CD14-positive monocyte (primary cell): ENCODE data around the gene ASCL2. TPM values are rescaled to one million over a fixed set of nuclear protein-coding genes. Genes with fewer than 3 reads are reported as not detected.

Experiments
- DNase-seq, 3 donors: peaks; one replicate each; pipeline ENCODE4 v3.0.0-alpha.2; 2011 to 2022
- H2AFZ ChIP-seq: 2 replicates; pipeline ENCODE4 v1.6.0; 2012; ENCODE audit warnings: mild to moderate bottlenecking, low read depth, low read length, inconsistent platforms; ENCODE audit not compliant: insufficient read depth, poor library complexity, severe bottlenecking
- H3K27ac ChIP-seq, 2 donors: 1 replicate in 1 of 2; 2 replicates in 1 of 2; pipeline ENCODE4 v1.5.1; 2012 to 2013; ENCODE audit warnings: low read length in 2 of 2, control low read depth in 1 of 2, inconsistent platforms in 1 of 2, low read depth in 1 of 2, mild to moderate bottlenecking in 1 of 2
- H3K27me3 ChIP-seq, 2 donors: one replicate each; pipeline versions ENCODE4 v1.6.0 to v1.6.1; 2011 to 2013; ENCODE audit warnings: low read length in 2 of 2; ENCODE audit not compliant: control insufficient read depth in 2 of 2, insufficient read depth in 2 of 2
- H3K36me3 ChIP-seq, 2 donors: replicated peaks in 1 of 2; 1 replicate in 1 of 2; 2 replicates in 1 of 2; pipeline versions ENCODE4 v1.5.1 to v1.6.1; 2012 to 2013; ENCODE audit warnings: low read length in 2 of 2, control low read depth in 1 of 2, inconsistent platforms in 1 of 2, mild to moderate bottlenecking in 1 of 2; ENCODE audit not compliant: insufficient read depth in 2 of 2, control insufficient read depth in 1 of 2
- H3K4me1 ChIP-seq, 2 donors: 1 replicate in 1 of 2; 2 replicates in 1 of 2; pipeline versions ENCODE4 v1.5.1 to v1.6.1; 2012 to 2013; ENCODE audit warnings: low read length in 2 of 2, control low read depth in 1 of 2, inconsistent platforms in 1 of 2, mild to moderate bottlenecking in 1 of 2, moderate library complexity in 1 of 2; ENCODE audit not compliant: insufficient read depth in 2 of 2, control insufficient read depth in 1 of 2
- H3K4me2 ChIP-seq: replicated peaks from 2 replicates; pipeline ENCODE3; 2012; ENCODE audit warnings: low read length, moderate library complexity, mild to moderate bottlenecking; ENCODE audit not compliant: poor library complexity, severe bottlenecking; ENCODE audit errors: extremely low read depth
- H3K4me3 ChIP-seq, 3 experiments: fragments of 200-600 bp in 1 of 3; sonication (generic) in 1 of 3; replicated peaks in 1 of 3; 1 replicate in 2 of 3; 2 replicates in 1 of 3; pipeline ENCODE4 v1.5.1; 2011 to 2013; ENCODE audit warnings: low read length in 3 of 3, mild to moderate bottlenecking in 3 of 3, control low read depth in 2 of 3, low read depth in 2 of 3, inconsistent platforms in 1 of 3, moderate library complexity in 1 of 3
- H3K79me2 ChIP-seq: 2 replicates; pipeline ENCODE4 v1.6.0; 2012; ENCODE audit warnings: mild to moderate bottlenecking, control low read depth, inconsistent platforms, low read length, moderate library complexity; ENCODE audit not compliant: insufficient read depth
- H3K9ac ChIP-seq: 2 replicates; pipeline ENCODE4 v1.6.0; 2017; ENCODE audit warnings: low read length, mild to moderate bottlenecking; ENCODE audit not compliant: insufficient read depth, poor library complexity, severe bottlenecking
- H3K9me3 ChIP-seq, 2 donors: replicated peaks in 1 of 2; 1 replicate in 1 of 2; 2 replicates in 1 of 2; pipeline versions ENCODE4 v1.5.1 to v1.6.1; 2012 to 2013; ENCODE audit warnings: low read length in 2 of 2, control low read depth in 1 of 2; ENCODE audit not compliant: control insufficient read depth in 1 of 2, insufficient read depth in 1 of 2
- H4K20me1 ChIP-seq: 2 replicates; pipeline ENCODE4 v1.6.0; 2012; ENCODE audit warnings: mild to moderate bottlenecking, low read length, control low read depth, moderate library complexity; ENCODE audit not compliant: insufficient read depth
- H3K27ac Mint-ChIP-seq, 7 donors: one replicate each; pipeline ENCODE4 v1.8.0; 2020; ENCODE audit warnings: mild to moderate bottlenecking in 7 of 7, mixed read lengths in 7 of 7, moderate library complexity in 6 of 7, inconsistent platforms in 2 of 7
- H3K27me3 Mint-ChIP-seq, 3 donors: one replicate each; pipeline ENCODE4 v1.8.0; 2021 to 2022; ENCODE audit warnings: low read depth in 3 of 3, mild to moderate bottlenecking in 3 of 3, mixed read lengths in 3 of 3, moderate library complexity in 3 of 3, inconsistent platforms in 1 of 3
- H3K36me3 Mint-ChIP-seq, 2 donors: one replicate each; pipeline ENCODE4 v1.8.0; 2020; ENCODE audit warnings: mixed read lengths in 2 of 2, inconsistent platforms in 1 of 2, mild to moderate bottlenecking in 1 of 2
- H3K4me1 Mint-ChIP-seq: one replicate; pipeline ENCODE4 v1.8.0; 2020; ENCODE audit warnings: mild to moderate bottlenecking, mixed read lengths
- H3K4me3 Mint-ChIP-seq, 2 donors: one replicate each; pipeline ENCODE4 v1.8.0; 2020; ENCODE audit warnings: mild to moderate bottlenecking in 2 of 2, mixed read lengths in 2 of 2, moderate library complexity in 1 of 2
- H3K9me3 Mint-ChIP-seq, 7 donors: one replicate each; pipeline ENCODE4 v1.8.0; 2020 to 2022; ENCODE audit warnings: mixed read lengths in 7 of 7, mild to moderate bottlenecking in 6 of 7, moderate library complexity in 6 of 7, inconsistent platforms in 2 of 7
- WGBS: methylation state at CpG from one replicate; pipeline ENCODE4 v1.1.5; 2013; ENCODE audit warnings: missing lambda C conversion rate; ENCODE audit not compliant: insufficient coverage; 5-methylcytosine and 5-hydroxymethylcytosine counted together
- intact Hi-C, 2 donors: fragments of 100-400 bp; cut with micrococcal nuclease; formaldehyde crosslinking; loops; one replicate each; pipeline versions ENCODE4 v1.15.0 to v1.15.1; 2023
- polyA plus RNA-seq, 3 donors: library from polyadenylated mRNA; depleted of rRNA in 1 of 3; unstranded in 2 of 3; stranded (reverse) in 1 of 3; fragments of 300-500 nt in 2 of 3; fragments of >200 nt in 1 of 3; fragmentation: Illumina TruSeq in 2 of 3; gene quantifications; 1 replicate in 2 of 3; 2 replicates in 1 of 3; pipeline ENCODE4 v1.2.3, GENCODE V29; 2012 to 2021
- TF ChIP-seq, protein P1 (sequence below): fragments of 200-600 bp; IDR thresholded peaks from one replicate; pipeline ENCODE4 v1.8.0; 2022; ENCODE audit warnings: antibody characterized with exemption, mild to moderate bottlenecking

The ASCL2 gene
- polyA plus RNA-seq, 3 donors, result 5.7 to 11.4 (median 8.3) TPM

GRCh38 chr11:2249189-2249916, 21.0 kb downstream of the ASCL2 start:
- Mint-ChIP-seq H3K27ac (no peak overlapping the region), H3K4me3 (no peak overlapping the region), H3K4me1 (no peaks in the 10 kb centered on the region), H3K36me3 (no peaks in the 10 kb centered on the region), H3K27me3 (peaks cover 5 to 15% (median 14%) of the 10 kb centered on the region in 3 donors), H3K9me3 (peaks cover 0 to 9% (median 3%) of the 10 kb centered on the region in 7 donors)
- H3K4me1 ChIP-seq, result no peaks in the 10 kb centered on the region
- H3K9ac ChIP-seq, result no peak overlapping the region
- H3K4me2 ChIP-seq, result no peak overlapping the region
- no peak overlapping the region for H3K4me3 ChIP-seq
- H2AFZ ChIP-seq, result no peak overlapping the region
- 90% methylated on average over 8 of the region's 20 CpGs for WGBS
- H3K9me3 ChIP-seq, result no peaks in the 10 kb centered on the region
- no peaks in the 10 kb centered on the region for H4K20me1 ChIP-seq
- no peak for DNase-seq
- intact Hi-C loops, result no loop called here
- no peak overlapping the region for H3K27ac ChIP-seq
- H3K27me3 ChIP-seq, result peaks cover 0 to 2% of the 10 kb centered on the region in 2 donors
- no peaks in the 10 kb centered on the region for H3K79me2 ChIP-seq
- H3K36me3 ChIP-seq, result no peaks in the 10 kb centered on the region
- TF ChIP-seq, protein P1, sequence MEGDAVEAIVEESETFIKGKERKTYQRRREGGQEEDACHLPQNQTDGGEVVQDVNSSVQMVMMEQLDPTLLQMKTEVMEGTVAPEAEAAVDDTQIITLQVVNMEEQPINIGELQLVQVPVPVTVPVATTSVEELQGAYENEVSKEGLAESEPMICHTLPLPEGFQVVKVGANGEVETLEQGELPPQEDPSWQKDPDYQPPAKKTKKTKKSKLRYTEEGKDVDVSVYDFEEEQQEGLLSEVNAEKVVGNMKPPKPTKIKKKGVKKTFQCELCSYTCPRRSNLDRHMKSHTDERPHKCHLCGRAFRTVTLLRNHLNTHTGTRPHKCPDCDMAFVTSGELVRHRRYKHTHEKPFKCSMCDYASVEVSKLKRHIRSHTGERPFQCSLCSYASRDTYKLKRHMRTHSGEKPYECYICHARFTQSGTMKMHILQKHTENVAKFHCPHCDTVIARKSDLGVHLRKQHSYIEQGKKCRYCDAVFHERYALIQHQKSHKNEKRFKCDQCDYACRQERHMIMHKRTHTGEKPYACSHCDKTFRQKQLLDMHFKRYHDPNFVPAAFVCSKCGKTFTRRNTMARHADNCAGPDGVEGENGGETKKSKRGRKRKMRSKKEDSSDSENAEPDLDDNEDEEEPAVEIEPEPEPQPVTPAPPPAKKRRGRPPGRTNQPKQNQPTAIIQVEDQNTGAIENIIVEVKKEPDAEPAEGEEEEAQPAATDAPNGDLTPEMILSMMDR, result no peak

GRCh38 chr11:2248762-2249161, 21.6 kb downstream of the ASCL2 start:
- H3K27me3 Mint-ChIP-seq, result peaks cover 5 to 18% (median 15%) of the 10 kb centered on the region in 3 donors

More at GRCh38 chr11:2248762-2249161, 21.6 kb downstream of the ASCL2 start:
- H3K36me3 Mint-ChIP-seq, result no peaks in the 10 kb centered on the region
- Histone ChIP-seq H3K4me3 (no peak overlapping the region), H3K27me3 (peaks cover 0 to 5% of the 10 kb centered on the region in 2 donors), H2AFZ (no peak overlapping the region), H3K27ac (no peak overlapping the region), H4K20me1 (no peaks in the 10 kb centered on the region), H3K4me2 (no peak overlapping the region), H3K79me2 (no peaks in the 10 kb centered on the region), H3K9me3 (no peaks in the 10 kb centered on the region), H3K36me3 (no peaks in the 10 kb centered on the region), H3K4me1 (no peaks in the 10 kb centered on the region), H3K9ac (no peak overlapping the region)
- DNase-seq, result no peak
- H3K4me1 Mint-ChIP-seq, result no peaks in the 10 kb centered on the region
- WGBS, result 90% methylated on average over 6 of the region's 7 CpGs
- peaks cover 0 to 9% (median 0%) of the 10 kb centered on the region in 7 donors for H3K9me3 Mint-ChIP-seq
- TF ChIP-seq, protein P1, result no peak
- intact Hi-C loops, result no loop called here
- no peak overlapping the region for H3K27ac Mint-ChIP-seq
- no peak overlapping the region for H3K4me3 Mint-ChIP-seq
